Spleen (tissue), 7 donors: ENCODE data around the gene STK4.

ENCODE experiments used
- POLR2A ChIP-seq, 3 donors: fragments of 450-650 bp; IDR thresholded peaks; one replicate each; pipeline ENCODE4 v1.5.1; 2017; ENCODE audit warnings: antibody characterized with exemption in 3 of 3, mild to moderate bottlenecking in 1 of 3
- POLR2AphosphoS5 ChIP-seq, 3 donors: sonication (generic); formaldehyde crosslinking; IDR thresholded peaks; one replicate each; pipeline ENCODE4 v1.5.1; 2017; ENCODE audit warnings: antibody characterized with exemption in 3 of 3
- TF ChIP-seq, protein P1 (sequence below), 11 experiments: fragments of 200-600 bp in 7 of 11; fragments of 450-650 bp in 4 of 11; sonication (generic) in 4 of 11; IDR thresholded peaks in 8 of 11; conservative IDR thresholded peaks in 3 of 11; 1 replicate in 7 of 11; 2 replicates in 4 of 11; pipeline versions ENCODE4 v1.4.0 to v1.8.0; 2016 to 2021; ENCODE audit warnings: antibody characterized with exemption in 11 of 11, inconsistent platforms in 4 of 11, mild to moderate bottlenecking in 1 of 11
- donor health status: DM: no; HTN: no; CAD: no; lungs with moderate emphysema.
- donor health status: DM: no; HTN: no; CAD: no.
- donor health status: DM: no; HTN: no; CAD: no.

DNA sequence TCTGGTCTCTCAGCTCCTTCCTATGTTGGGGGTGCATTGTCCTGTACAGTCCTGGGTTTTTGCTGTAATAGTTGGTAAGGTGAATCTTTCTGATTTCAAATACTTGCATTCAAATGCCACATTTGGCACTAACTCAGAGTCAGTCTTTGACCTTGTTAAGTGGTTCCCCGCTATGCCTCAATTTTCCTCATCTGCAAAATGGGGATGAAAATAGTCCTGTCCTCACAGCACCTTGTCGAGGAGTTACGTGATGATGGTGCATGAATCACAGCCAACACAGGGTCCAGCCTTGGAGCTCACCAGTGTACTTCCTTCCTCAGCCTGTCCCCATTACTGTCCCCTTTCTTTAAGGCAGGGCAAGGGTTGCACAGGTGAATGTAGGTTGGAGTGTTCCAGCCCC lies 147.6 kb downstream of the STK4 start:
- TF ChIP-seq, protein P1, sequence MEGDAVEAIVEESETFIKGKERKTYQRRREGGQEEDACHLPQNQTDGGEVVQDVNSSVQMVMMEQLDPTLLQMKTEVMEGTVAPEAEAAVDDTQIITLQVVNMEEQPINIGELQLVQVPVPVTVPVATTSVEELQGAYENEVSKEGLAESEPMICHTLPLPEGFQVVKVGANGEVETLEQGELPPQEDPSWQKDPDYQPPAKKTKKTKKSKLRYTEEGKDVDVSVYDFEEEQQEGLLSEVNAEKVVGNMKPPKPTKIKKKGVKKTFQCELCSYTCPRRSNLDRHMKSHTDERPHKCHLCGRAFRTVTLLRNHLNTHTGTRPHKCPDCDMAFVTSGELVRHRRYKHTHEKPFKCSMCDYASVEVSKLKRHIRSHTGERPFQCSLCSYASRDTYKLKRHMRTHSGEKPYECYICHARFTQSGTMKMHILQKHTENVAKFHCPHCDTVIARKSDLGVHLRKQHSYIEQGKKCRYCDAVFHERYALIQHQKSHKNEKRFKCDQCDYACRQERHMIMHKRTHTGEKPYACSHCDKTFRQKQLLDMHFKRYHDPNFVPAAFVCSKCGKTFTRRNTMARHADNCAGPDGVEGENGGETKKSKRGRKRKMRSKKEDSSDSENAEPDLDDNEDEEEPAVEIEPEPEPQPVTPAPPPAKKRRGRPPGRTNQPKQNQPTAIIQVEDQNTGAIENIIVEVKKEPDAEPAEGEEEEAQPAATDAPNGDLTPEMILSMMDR (IDR thresholded peaks at IDR 0.05 in 8 of 11, conservative IDR thresholded peaks at IDR 0.05 in 3 of 11), result no peak
- TF ChIP-seq POLR2A (IDR thresholded peaks at IDR 0.05) (no peak), POLR2AphosphoS5 (IDR thresholded peaks at IDR 0.05) (no peak)
